Measurements from ENCODE around the gene HDLBP. TPM values are rescaled to one million over a fixed set of nuclear protein-coding genes. Genes with fewer than 3 reads are reported as not detected.

HDLBP gene
- total RNA-seq, 4 donors from 2014 or later, result 239 to 310 (median 273) TPM

DNA sequence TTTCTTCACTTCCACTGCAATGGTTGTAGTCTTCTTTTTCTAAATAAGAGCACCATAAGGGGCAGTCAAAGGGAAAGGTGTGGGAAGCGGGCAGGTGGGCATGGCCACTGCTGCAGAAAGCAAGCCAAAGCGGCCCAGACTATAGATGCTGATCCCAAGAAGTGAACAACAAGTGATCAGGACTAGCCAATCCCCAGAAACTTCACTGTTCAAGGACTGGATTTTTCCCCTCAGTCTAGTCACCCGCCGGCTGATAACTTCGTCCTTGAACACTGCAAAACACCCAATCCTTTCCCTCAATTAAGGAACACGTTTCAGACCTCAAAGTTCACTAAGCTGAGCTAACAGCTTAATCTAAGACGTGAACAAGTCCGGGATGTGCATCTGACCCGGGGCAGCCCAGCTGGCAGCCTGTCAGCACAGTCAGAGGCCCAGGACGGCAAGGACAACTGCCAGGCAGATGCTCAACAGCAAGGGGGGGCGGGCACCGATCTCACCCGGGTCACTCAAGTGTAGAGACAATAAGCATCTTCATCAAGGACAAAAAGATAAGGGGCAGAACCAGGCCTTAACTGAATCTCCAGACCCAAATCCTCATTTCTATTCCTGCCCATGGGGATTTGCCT lies 59.8 kb downstream of the HDLBP start:
- WGBS, 2 donors, result 82 to 85% methylated on average over 8 to 13 of the region's 13 CpGs
- intact Hi-C loops (cut with DNase I), result no loop called here
- no peak for DNase-seq
- H3K4me1 ChIP-seq, result no peaks in the 10 kb centered on the region
- TF ChIP-seq POLR2A (IDR thresholded peaks at IDR 0.05) (no peak), CTCF (IDR thresholded peaks at IDR 0.05) (no peak)
- no peak overlapping the region for H3K27ac ChIP-seq
- H3K9me3 ChIP-seq, result no peaks in the 10 kb centered on the region
- no peak overlapping the region for H3K4me3 ChIP-seq
- H3K36me3 ChIP-seq, result peaks cover 42 to 100% (median 66%) of the 10 kb centered on the region in 3 donors
- H3K27me3 ChIP-seq, result no peaks in the 10 kb centered on the region

DNA sequence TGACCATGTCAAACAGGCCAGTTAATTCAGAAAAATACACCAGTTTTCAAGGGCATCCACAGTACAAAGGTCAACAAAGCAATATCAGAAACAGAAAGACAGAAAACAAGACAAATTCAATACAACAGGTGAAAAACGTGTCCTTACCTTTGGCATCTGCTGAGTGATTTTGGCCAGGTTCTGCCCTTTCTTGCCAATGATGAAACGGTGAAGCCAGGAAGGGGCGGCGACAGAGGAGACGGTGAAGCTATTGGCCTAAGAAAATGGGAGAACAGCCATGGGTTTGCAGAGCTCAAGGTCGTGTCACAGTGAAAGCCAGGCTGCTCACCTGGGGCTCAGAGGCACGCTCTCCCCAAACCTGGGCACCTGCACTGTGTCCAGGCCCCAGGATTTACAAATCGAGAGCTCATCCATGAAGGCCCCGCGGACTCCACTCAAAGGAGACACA lies 60.5 kb downstream of the HDLBP start:
- intact Hi-C loops (cut with DNase I), result no loop called here
- Histone ChIP-seq H3K36me3 (peaks cover 45 to 100% (median 64%) of the 10 kb centered on the region in 3 donors), H3K27me3 (no peaks in the 10 kb centered on the region), H3K9me3 (no peaks in the 10 kb centered on the region), H3K4me3 (no peak overlapping the region), H3K27ac (no peak overlapping the region), H3K4me1 (no peaks in the 10 kb centered on the region)
- WGBS, 2 donors, result 77 to 86% methylated on average over 9 to 10 of the region's 10 CpGs
- TF ChIP-seq POLR2A (IDR thresholded peaks at IDR 0.05), result no peak
- no peak for TF ChIP-seq CTCF (IDR thresholded peaks at IDR 0.05)
- DNase-seq, result no peak

GRCh38 chr2:241252778-241253475 lies 62.5 kb downstream of the HDLBP start:
- 94 to 96% methylated on average over 13 of the region's 14 CpGs for WGBS, 2 donors
- peaks cover 56 to 100% (median 83%) of the 10 kb centered on the region in 3 donors for H3K36me3 ChIP-seq
- H3K9me3 ChIP-seq, result no peaks in the 10 kb centered on the region
- no peaks in the 10 kb centered on the region for H3K27me3 ChIP-seq
- intact Hi-C loops (cut with DNase I), result no loop called here
- H3K4me1 ChIP-seq, result no peaks in the 10 kb centered on the region
- no peak for DNase-seq
- TF ChIP-seq CTCF (IDR thresholded peaks at IDR 0.05), result no peak
- no peak for TF ChIP-seq POLR2A (IDR thresholded peaks at IDR 0.05)
- H3K27ac ChIP-seq, result no peak overlapping the region
- no peak overlapping the region for H3K4me3 ChIP-seq

- Histone ChIP-seq H3K4me1 (no peaks in the 10 kb centered on the region), H3K27me3 (no peaks in the 10 kb centered on the region), H3K9me3 (no peaks in the 10 kb centered on the region), H3K4me3 (no peak overlapping the region), H3K36me3 (peaks cover 62 to 100% (median 85%) of the 10 kb centered on the region in 3 donors), H3K27ac (no peak overlapping the region)
- TF ChIP-seq POLR2A (IDR thresholded peaks at IDR 0.05) (no peak), CTCF (IDR thresholded peaks at IDR 0.05) (no peak)
- WGBS, 2 donors, result 89 to 93% methylated on average over 7 to 14 of the region's 14 CpGs
- no peak for DNase-seq
- intact Hi-C loops (cut with DNase I), result no loop called here
Observed at GRCh38 chr2:241249654-241250053, 65.8 kb downstream of the HDLBP start.

DNA sequence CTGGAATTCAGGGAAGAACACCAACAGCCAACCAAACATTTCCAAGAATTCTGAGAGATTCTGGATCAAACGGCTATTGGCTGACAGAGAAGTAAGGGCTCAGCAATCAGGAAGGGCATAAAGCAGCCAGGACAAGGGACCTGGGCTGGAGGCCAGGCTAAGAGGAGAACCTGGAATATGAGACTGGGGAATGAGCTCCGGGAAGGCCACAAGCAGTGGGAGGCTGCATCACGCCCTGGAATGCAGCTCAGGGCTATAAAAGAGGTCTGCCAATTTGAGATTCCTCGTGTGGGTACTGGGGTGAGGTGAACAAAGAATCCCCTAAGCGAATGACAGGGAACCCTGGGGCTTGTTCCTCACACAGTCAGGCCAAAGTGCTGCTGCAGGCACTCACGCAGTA lies 66.6 kb downstream of the HDLBP start:
- DNase-seq, result no peak
- H3K27ac ChIP-seq, result no peak overlapping the region
- H3K36me3 ChIP-seq, result peaks cover 62 to 100% (median 88%) of the 10 kb centered on the region in 3 donors
- WGBS, 2 donors, result 69 to 90% methylated on average over 5 of the region's 6 CpGs
- no peaks in the 10 kb centered on the region for H3K9me3 ChIP-seq
- H3K4me1 ChIP-seq, result no peaks in the 10 kb centered on the region
- intact Hi-C loops (cut with DNase I), result no loop called here
- TF ChIP-seq CTCF (IDR thresholded peaks at IDR 0.05) (no peak), POLR2A (IDR thresholded peaks at IDR 0.05) (no peak)
- H3K4me3 ChIP-seq, result no peak overlapping the region
- H3K27me3 ChIP-seq, result no peaks in the 10 kb centered on the region
